Measurements from ENCODE around the gene TMEM259.
A peak's percentile ranks its signal among the peaks of the same experiment; 100 is the strongest.

TMEM259 gene

GRCh38 chr19:1020868-1021425, at the start of gene TMEM259:
Gene TMEM259 (minus strand): TSS chr19:1021123. CDS start chr19:1020996, 127 bp downstream.
- DNase-seq (ENCODE audit: low read depth): peak; percentile 91

GRCh38 chr19:1070576-1070930, 49.6 kb upstream of the TMEM259 start:
- DNase-seq (ENCODE audit: low read depth): no peak

- DNase-seq (ENCODE audit: low read depth): no peak
These were observed 48.3 kb upstream of the TMEM259 start for GRCh38 chr19:1069009-1069779.

- DNase-seq (ENCODE audit: low read depth): no peak
These were observed 47.4 kb upstream of the TMEM259 start for GRCh38 chr19:1068009-1069001.

- DNase-seq (ENCODE audit: low read depth): no peak
These were observed 46.5 kb upstream of the TMEM259 start for GRCh38 chr19:1067341-1067957.

- no peak for DNase-seq (ENCODE audit: low read depth)
These were observed 45.9 kb upstream of the TMEM259 start, which contains the start of gene ARHGAP45 for GRCh38 chr19:1066748-1067340. Gene ARHGAP45 (plus strand): TSS chr19:1067167. CDS start chr19:1067406, 239 bp downstream.

- DNase-seq (ENCODE audit: low read depth): no peak
These were observed 45.4 kb upstream of the TMEM259 start for GRCh38 chr19:1066251-1066747.

- no peak for DNase-seq (ENCODE audit: low read depth)
These were observed 44.7 kb upstream of the TMEM259 start for GRCh38 chr19:1065606-1066109.

GRCh38 chr19:1064661-1065605, 44.0 kb upstream of the TMEM259 start:
- DNase-seq (ENCODE audit: low read depth): no peak

- no peak for DNase-seq (ENCODE audit: low read depth)
These were observed 43.2 kb upstream of the TMEM259 start for GRCh38 chr19:1063909-1064660.

GRCh38 chr19:1063030-1063908, 42.3 kb upstream of the TMEM259 start:
- DNase-seq (ENCODE audit: low read depth): no peak

GRCh38 chr19:1062387-1063029, 41.6 kb upstream of the TMEM259 start:
- DNase-seq (ENCODE audit: low read depth): no peak

GRCh38 chr19:1061987-1062386, 41.1 kb upstream of the TMEM259 start:
- DNase-seq (ENCODE audit: low read depth): no peak

- DNase-seq (ENCODE audit: low read depth): no peak
These were observed 39.8 kb upstream of the TMEM259 start for GRCh38 chr19:1060689-1061088.

GRCh38 chr19:1058112-1058511, 37.2 kb upstream of the TMEM259 start:
- no peak for DNase-seq (ENCODE audit: low read depth)

GRCh38 chr19:1057176-1057855, 36.4 kb upstream of the TMEM259 start:
- peak; percentile 47 for DNase-seq (ENCODE audit: low read depth)
